ENCODE results near the gene METTL15.

GRCh38 chr11:28284196-28284595 lies 176.0 kb downstream of the METTL15 start:
- TF ChIP-seq CTCF (IDR thresholded peaks at IDR 0.05) (no peak), POLR2A (IDR thresholded peaks at IDR 0.05) (no peak), POLR2AphosphoS5 (IDR thresholded peaks at IDR 0.05) (no peak)
